Memory B cell (primary cell): ENCODE data around the gene SLC2A4RG.

ENCODE experiments used
- ATAC-seq: fragments of 150-1000 bp; cut with Tn5 transposase; 2 replicates; pipeline ENCODE4 v1.10.0; 2021; ENCODE audit warnings: low read depth, mild to moderate bottlenecking, moderate library complexity
- DNase-seq, 2 donors: peaks; one replicate each; pipeline ENCODE4 v3.0.0; 2022; ENCODE audit warnings: low spot score in 2 of 2
- H3K27ac Mint-ChIP-seq: one replicate; pipeline ENCODE4 v1.8.0; 2022; ENCODE audit warnings: mild to moderate bottlenecking, moderate library complexity, mixed read lengths
- H3K27me3 Mint-ChIP-seq: one replicate; pipeline ENCODE4 v1.8.0; 2022; ENCODE audit warnings: mixed read lengths
- H3K36me3 Mint-ChIP-seq: one replicate; pipeline ENCODE4 v1.8.0; 2022; ENCODE audit warnings: mild to moderate bottlenecking, mixed read lengths
- H3K4me1 Mint-ChIP-seq: one replicate; pipeline ENCODE4 v1.8.0; 2022; ENCODE audit warnings: mixed read lengths
- H3K4me3 Mint-ChIP-seq: one replicate; pipeline ENCODE4 v1.8.0; 2022; ENCODE audit warnings: mild to moderate bottlenecking, moderate library complexity, mixed read lengths
- H3K9me3 Mint-ChIP-seq: one replicate; pipeline ENCODE4 v1.8.0; 2022; ENCODE audit warnings: mixed read lengths

Gene SLC2A4RG

GRCh38 chr20:63758152-63758551 is 18.6 kb downstream of the SLC2A4RG start:
- H3K9me3 Mint-ChIP-seq, result no peaks in the 10 kb centered on the region
- no peaks in the 10 kb centered on the region for H3K4me1 Mint-ChIP-seq
- no peak for DNase-seq
- no peak overlapping the region for H3K27ac Mint-ChIP-seq
- ATAC-seq, result no peak
- H3K36me3 Mint-ChIP-seq, result no peaks in the 10 kb centered on the region
- peaks cover 13% of the 10 kb centered on the region for H3K27me3 Mint-ChIP-seq
- no peak overlapping the region for H3K4me3 Mint-ChIP-seq

- H3K4me1 Mint-ChIP-seq, result no peaks in the 10 kb centered on the region
- no peak overlapping the region for H3K4me3 Mint-ChIP-seq
- no peak for ATAC-seq
- DNase-seq, result no peak
- peaks cover 13% of the 10 kb centered on the region for H3K27me3 Mint-ChIP-seq
- no peak overlapping the region for H3K27ac Mint-ChIP-seq
- no peaks in the 10 kb centered on the region for H3K36me3 Mint-ChIP-seq
- H3K9me3 Mint-ChIP-seq, result no peaks in the 10 kb centered on the region
Observed at GRCh38 chr20:63759377-63759901, 19.9 kb downstream of the SLC2A4RG start.

GRCh38 chr20:63765082-63765873 is 25.7 kb downstream of the SLC2A4RG start:
- H3K4me1 Mint-ChIP-seq, result no peaks in the 10 kb centered on the region
- ATAC-seq (no peak), DNase-seq (no peak)
- no peaks in the 10 kb centered on the region for H3K9me3 Mint-ChIP-seq
- no peak overlapping the region for H3K4me3 Mint-ChIP-seq
- H3K36me3 Mint-ChIP-seq, result no peaks in the 10 kb centered on the region
- H3K27ac Mint-ChIP-seq, result no peak overlapping the region
- peaks cover 8% of the 10 kb centered on the region for H3K27me3 Mint-ChIP-seq

GRCh38 chr20:63765902-63766301 is 26.3 kb downstream of the SLC2A4RG start:
- H3K27me3 Mint-ChIP-seq, result peaks cover 8% of the 10 kb centered on the region
- no peaks in the 10 kb centered on the region for H3K9me3 Mint-ChIP-seq
- no peak overlapping the region for H3K4me3 Mint-ChIP-seq
- no peaks in the 10 kb centered on the region for H3K36me3 Mint-ChIP-seq
- no peaks in the 10 kb centered on the region for H3K4me1 Mint-ChIP-seq
- DNase-seq, result no peak
- no peak for ATAC-seq
- no peak overlapping the region for H3K27ac Mint-ChIP-seq

- Mint-ChIP-seq H3K9me3 (no peaks in the 10 kb centered on the region), H3K4me3 (no peak overlapping the region), H3K27ac (no peak overlapping the region), H3K27me3 (peaks cover 5% of the 10 kb centered on the region), H3K36me3 (no peaks in the 10 kb centered on the region), H3K4me1 (no peaks in the 10 kb centered on the region)
- ATAC-seq, result no peak
- no peak for DNase-seq
Observed at GRCh38 chr20:63766695-63767426, 27.3 kb downstream of the SLC2A4RG start.

- ATAC-seq, result no peak
- H3K27me3 Mint-ChIP-seq, result peaks cover 5% of the 10 kb centered on the region
- H3K36me3 Mint-ChIP-seq, result no peaks in the 10 kb centered on the region
- H3K4me3 Mint-ChIP-seq, result no peak overlapping the region
- no peak overlapping the region for H3K27ac Mint-ChIP-seq
- no peak for DNase-seq
- H3K9me3 Mint-ChIP-seq, result no peaks in the 10 kb centered on the region
- no peaks in the 10 kb centered on the region for H3K4me1 Mint-ChIP-seq
Observed at GRCh38 chr20:63767456-63767855, 27.9 kb downstream of the SLC2A4RG start.

GRCh38 chr20:63767886-63768285 is 28.3 kb downstream of the SLC2A4RG start:
- DNase-seq (no peak), ATAC-seq (no peak)
- Mint-ChIP-seq H3K27me3 (peaks cover 6% of the 10 kb centered on the region), H3K4me1 (no peaks in the 10 kb centered on the region), H3K4me3 (no peak overlapping the region), H3K27ac (no peak overlapping the region), H3K9me3 (no peaks in the 10 kb centered on the region), H3K36me3 (no peaks in the 10 kb centered on the region)

- ATAC-seq, result no peak
- Mint-ChIP-seq H3K27ac (no peak overlapping the region), H3K27me3 (peaks cover 6% of the 10 kb centered on the region), H3K36me3 (no peaks in the 10 kb centered on the region), H3K4me3 (no peak overlapping the region), H3K9me3 (no peaks in the 10 kb centered on the region), H3K4me1 (no peaks in the 10 kb centered on the region)
- no peak for DNase-seq
Observed at GRCh38 chr20:63768591-63769515, 29.3 kb downstream of the SLC2A4RG start.

GRCh38 chr20:63769891-63770474 is 30.4 kb downstream of the SLC2A4RG start:
- DNase-seq, result no peak
- peaks cover 9% of the 10 kb centered on the region for H3K27me3 Mint-ChIP-seq
- no peak overlapping the region for H3K27ac Mint-ChIP-seq
- ATAC-seq, result no peak
- H3K4me3 Mint-ChIP-seq, result no peak overlapping the region
- no peaks in the 10 kb centered on the region for H3K9me3 Mint-ChIP-seq
- H3K4me1 Mint-ChIP-seq, result peaks cover 2% of the 10 kb centered on the region
- no peaks in the 10 kb centered on the region for H3K36me3 Mint-ChIP-seq

GRCh38 chr20:63771046-63771707 is 31.6 kb downstream of the SLC2A4RG start:
- no peak for DNase-seq
- Mint-ChIP-seq H3K4me3 (no peak overlapping the region), H3K27me3 (peaks cover 10% of the 10 kb centered on the region), H3K36me3 (no peaks in the 10 kb centered on the region), H3K27ac (no peak overlapping the region), H3K9me3 (no peaks in the 10 kb centered on the region), H3K4me1 (peaks cover 2% of the 10 kb centered on the region)
- no peak for ATAC-seq

- H3K36me3 Mint-ChIP-seq, result no peaks in the 10 kb centered on the region
- H3K27ac Mint-ChIP-seq, result no peak overlapping the region
- H3K4me1 Mint-ChIP-seq, result peaks cover 2% of the 10 kb centered on the region
- ATAC-seq, result no peak
- no peaks in the 10 kb centered on the region for H3K9me3 Mint-ChIP-seq
- DNase-seq, result no peak
- H3K4me3 Mint-ChIP-seq, result no peak overlapping the region
- peaks cover 11% of the 10 kb centered on the region for H3K27me3 Mint-ChIP-seq
Observed at GRCh38 chr20:63772781-63773518, 33.4 kb downstream of the SLC2A4RG start.

GRCh38 chr20:63773571-63774241 is 34.1 kb downstream of the SLC2A4RG start:
- ATAC-seq, result no peak
- DNase-seq, result no peak
- H3K27ac Mint-ChIP-seq, result no peak overlapping the region
- no peaks in the 10 kb centered on the region for H3K36me3 Mint-ChIP-seq
- H3K4me3 Mint-ChIP-seq, result no peak overlapping the region
- H3K4me1 Mint-ChIP-seq, result peaks cover 2% of the 10 kb centered on the region
- H3K9me3 Mint-ChIP-seq, result no peaks in the 10 kb centered on the region
- peaks cover 10% of the 10 kb centered on the region for H3K27me3 Mint-ChIP-seq
